NCI-H446 treated with DMSO at 0.1 percent for 48 hours (cell line): ENCODE results near the gene C4B.
"Not testable (repeated sequence)": the region's sequence is repeated elsewhere in the genome, so short reads cannot be mapped to it uniquely, and the experiment has no call there.

Experiments used
- DNase-seq: peaks from one replicate; lab custom pipeline; 2025; lab: John Stamatoyannopoulos, UW

Gene C4B

GRCh38 chr6:32037136-32037535 is 22.5 kb downstream of the C4B start:
- not testable (repeated sequence) for DNase-seq

- not testable (repeated sequence) for DNase-seq
Measured at GRCh38 chr6:32037598-32038524, 23.3 kb downstream of the C4B start, which contains the start of gene CYP21A2. TSS of gene CYP21A2 (plus strand) at chr6:32038415. CDS start at chr6:32038423, 8 bp downstream.

- DNase-seq: not testable (repeated sequence)
Measured at GRCh38 chr6:32038878-32039277, 24.3 kb downstream of the C4B start.

GRCh38 chr6:32039321-32040274 is 25.0 kb downstream of the C4B start:
- not testable (repeated sequence) for DNase-seq

- DNase-seq: not testable (repeated sequence)
Measured at GRCh38 chr6:32040299-32041049, 25.9 kb downstream of the C4B start.

GRCh38 chr6:32041050-32041321 is 26.4 kb downstream of the C4B start:
- not testable (repeated sequence) for DNase-seq

GRCh38 chr6:32041385-32041784 is 26.8 kb downstream of the C4B start:
- not testable (repeated sequence) for DNase-seq

GRCh38 chr6:32042276-32042675 is 27.7 kb downstream of the C4B start:
- not testable (repeated sequence) for DNase-seq

GRCh38 chr6:32043589-32044380 is 29.2 kb downstream of the C4B start:
- not testable (repeated sequence) for DNase-seq

- DNase-seq: not testable (repeated sequence)
Measured at GRCh38 chr6:32044916-32045315, 30.3 kb downstream of the C4B start.

GRCh38 chr6:32045811-32046449 is 31.3 kb downstream of the C4B start:
- DNase-seq: no peak

- no peak for DNase-seq
Measured at GRCh38 chr6:32046450-32047083, 32.0 kb downstream of the C4B start.

GRCh38 chr6:32047084-32047478 is 32.5 kb downstream of the C4B start:
- DNase-seq: no peak

- no peak for DNase-seq
Measured at GRCh38 chr6:32047539-32047854, 32.9 kb downstream of the C4B start.

GRCh38 chr6:32047855-32048766 is 33.5 kb downstream of the C4B start:
- no peak for DNase-seq

- not testable (repeated sequence) for DNase-seq
Measured at GRCh38 chr6:32049149-32049548, 34.6 kb downstream of the C4B start.

- not testable (repeated sequence) for DNase-seq
Measured at GRCh38 chr6:32049736-32050135, 35.1 kb downstream of the C4B start.

- no peak for DNase-seq
Measured at GRCh38 chr6:32050562-32050961, 36.0 kb downstream of the C4B start.

- DNase-seq: not testable (repeated sequence)
Measured at GRCh38 chr6:32052626-32053025, 38.0 kb downstream of the C4B start.
